GM12874 (cell line): ENCODE measurements around the gene MGLL.

ENCODE experiments used
- CTCF ChIP-seq: IDR thresholded peaks from 2 replicates; pipeline ENCODE4 v1.5.1; 2011; ENCODE audit warnings: low read depth, mild to moderate bottlenecking, control low read depth, low read length, moderate library complexity; ENCODE audit not compliant: insufficient read depth

Gene MGLL

DNA sequence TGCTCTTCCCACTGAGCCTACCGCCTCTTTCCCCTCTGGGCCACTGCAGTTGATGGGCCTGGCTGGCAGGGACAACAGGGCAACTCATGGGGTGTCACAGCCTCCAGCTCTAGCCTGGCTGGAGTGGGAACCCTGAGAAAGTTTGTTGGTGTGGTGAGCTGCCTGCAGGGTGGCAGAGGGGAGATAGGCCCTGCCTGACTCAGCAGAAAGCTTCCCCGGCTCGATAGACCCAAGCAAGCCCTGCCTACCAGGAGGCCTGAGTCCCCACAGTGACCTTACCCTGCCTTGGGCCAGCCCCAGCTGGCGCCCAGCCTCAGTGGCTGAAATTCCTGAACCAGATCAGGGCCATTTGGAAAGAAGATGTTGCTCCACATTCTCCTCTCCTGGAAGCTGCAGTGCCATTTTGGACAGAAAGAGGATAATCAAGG lies 120.2 kb downstream of the MGLL start:
- no peak for TF ChIP-seq CTCF

DNA sequence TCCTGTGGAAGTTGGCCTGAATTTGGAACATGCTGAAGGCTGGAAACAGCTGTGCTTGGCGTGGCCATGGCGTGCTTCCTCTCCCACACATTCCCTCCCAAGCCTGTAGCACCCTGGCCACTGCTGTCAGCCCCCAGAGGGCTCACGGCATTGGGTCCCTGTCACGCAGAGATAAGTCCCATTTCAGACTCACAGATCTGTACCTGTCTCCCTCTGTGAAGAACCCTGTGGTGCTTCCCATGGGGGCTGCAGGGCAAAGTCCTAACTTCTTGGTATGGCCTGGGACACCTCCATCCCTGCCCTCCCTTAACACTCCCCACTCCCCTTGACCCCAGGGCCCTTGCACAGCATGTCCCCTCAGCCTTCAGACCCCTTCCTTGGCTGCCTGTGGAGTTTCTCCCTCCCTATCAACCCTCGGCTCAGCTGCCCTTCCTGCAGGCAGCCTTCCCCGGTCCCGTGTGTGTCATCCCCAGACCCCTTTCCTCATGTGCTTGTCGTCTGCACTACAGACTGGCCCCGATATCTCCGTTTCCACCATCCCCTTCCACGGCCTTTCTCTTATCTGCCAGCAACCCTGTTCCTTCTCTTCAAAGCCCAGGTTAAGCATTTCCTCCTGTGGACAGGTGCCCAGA lies 120.9 kb downstream of the MGLL start:
- no peak for TF ChIP-seq CTCF

- TF ChIP-seq CTCF = no peak
Measured at GRCh38 chr3:127700406-127700805, 121.9 kb downstream of the MGLL start.

GRCh38 chr3:127699416-127700300 lies 122.7 kb downstream of the MGLL start:
- no peak for TF ChIP-seq CTCF

GRCh38 chr3:127698691-127699415 lies 123.5 kb downstream of the MGLL start:
- no peak for TF ChIP-seq CTCF

DNA sequence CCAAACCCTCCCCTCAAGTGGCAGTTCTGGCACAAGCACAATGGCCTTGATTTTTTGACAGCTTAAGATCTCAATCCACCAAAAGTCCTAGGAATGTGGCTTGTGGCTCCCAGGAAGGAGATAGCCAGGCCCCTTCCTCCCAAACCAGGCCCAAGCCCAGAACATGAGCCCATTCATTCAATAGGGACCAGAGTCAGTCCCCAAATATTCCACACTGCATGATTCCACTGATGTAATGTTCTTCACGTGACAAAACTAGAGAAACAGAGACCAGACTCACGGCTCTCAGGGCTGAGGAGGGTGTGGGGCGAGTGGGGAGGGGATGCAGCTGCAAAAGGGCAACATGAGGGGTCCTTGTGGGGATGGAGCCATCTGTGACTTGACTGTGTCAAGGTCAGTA lies 124.0 kb downstream of the MGLL start:
- no peak for TF ChIP-seq CTCF

DNA sequence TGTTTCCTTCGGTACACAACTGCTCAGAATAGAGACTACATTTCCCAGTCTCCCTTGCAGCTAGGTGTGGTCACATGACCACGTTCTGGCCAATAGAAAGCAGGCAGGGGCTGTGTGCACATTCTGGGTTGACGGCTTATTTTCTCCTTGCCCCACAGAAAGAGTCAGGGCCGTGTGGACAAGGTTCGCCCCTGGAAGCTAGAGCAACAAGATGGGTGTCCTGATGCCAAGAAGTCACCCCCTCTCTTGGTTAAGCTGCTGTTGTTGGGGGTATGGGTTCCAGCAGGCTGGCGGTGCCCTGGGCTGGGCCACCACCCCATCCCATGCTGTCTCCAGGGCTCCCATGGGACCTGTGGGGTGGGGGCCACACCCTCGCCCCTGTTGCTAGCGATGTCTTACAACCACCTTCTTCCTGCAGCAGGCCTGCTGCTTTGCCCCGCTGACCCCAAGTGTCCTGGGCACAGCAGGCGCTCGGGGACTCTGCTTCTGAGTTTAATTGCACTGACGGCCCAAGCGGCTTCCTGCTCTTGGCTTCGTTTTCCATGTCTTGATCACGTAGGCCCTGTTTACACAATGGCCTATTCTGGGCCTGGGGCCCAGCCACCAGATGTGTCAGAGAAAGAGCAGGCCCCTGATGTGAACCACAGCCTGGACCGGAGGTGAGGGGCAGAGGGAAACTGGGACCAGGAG lies 124.6 kb downstream of the MGLL start:
- no peak for TF ChIP-seq CTCF
